ENCODE data around the gene MLYCD.
A peak's percentile ranks its signal among the peaks of the same experiment; 100 is the strongest.
"Not testable (repeated sequence)": the region's sequence is repeated elsewhere in the genome, so short reads cannot be mapped to it uniquely, and the experiment has no call there.

The MLYCD gene

DNA sequence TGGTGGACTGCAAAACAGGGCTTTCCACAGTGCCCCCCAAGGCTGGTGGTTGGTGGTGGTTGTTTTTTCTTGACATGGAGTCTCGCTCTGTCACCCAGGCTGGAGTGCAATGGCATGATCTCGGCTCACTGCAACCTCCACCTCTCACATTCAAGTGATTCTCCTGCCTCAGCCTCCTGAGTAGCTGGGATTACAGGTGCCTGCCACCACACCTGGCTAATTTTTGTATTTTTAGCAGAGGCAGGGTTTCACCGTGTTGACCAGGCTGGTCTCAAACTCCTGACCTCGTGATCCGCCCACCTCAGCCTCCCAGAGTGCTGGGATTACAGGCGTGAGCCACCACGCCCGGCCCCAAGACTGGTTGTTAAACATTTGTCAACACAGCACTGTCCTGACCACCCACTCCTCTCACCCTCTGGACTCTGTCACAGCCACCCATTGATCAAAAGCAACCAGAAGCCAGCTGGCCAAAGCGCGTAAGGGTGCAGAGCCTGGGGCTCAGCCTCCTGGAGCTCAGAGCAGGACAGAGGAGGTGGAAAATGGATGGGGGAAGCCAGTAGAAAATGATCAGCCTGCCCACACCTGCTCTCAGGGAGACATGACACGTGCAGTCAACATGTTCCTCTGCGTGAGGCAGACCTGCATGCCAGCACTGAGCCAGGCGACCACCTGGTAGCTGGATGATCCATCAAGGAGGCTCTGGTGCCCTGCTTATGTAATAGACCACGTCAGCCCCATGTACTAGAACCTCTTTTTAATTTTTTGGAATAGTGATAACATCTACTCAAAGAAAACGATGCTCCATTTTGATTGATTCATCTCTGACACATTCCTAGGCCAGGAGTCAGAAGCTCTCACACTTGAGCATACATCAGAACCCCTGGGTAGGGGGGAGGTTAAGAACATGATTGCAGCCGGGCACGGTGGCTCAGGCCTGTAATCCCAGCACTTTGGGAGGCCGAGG is 39.3 kb downstream of the MLYCD start:
- Histone ChIP-seq H3K9me3 (ENCODE audit: control insufficient read depth in 5 of 5, low read length in 5 of 5) (no peaks in the 10 kb centered on the region), H3K4me3 (ENCODE audit: low read depth in 1 of 5, low read length in 5 of 5) (no peak overlapping the region), H3K27me3 (ENCODE audit: control insufficient read depth in 5 of 5, insufficient read depth in 4 of 5, low read length in 5 of 5) (peaks cover 0 to 11% (median 3%) of the 10 kb centered on the region in 5 donors), H3K4me1 (ENCODE audit: control insufficient read depth in 5 of 5, insufficient read depth in 5 of 5, low read length in 5 of 5) (peaks cover 0 to 8% (median 0%) of the 10 kb centered on the region in 5 donors), H3K36me3 (ENCODE audit: control insufficient read depth in 5 of 5, insufficient read depth in 5 of 5, low read length in 5 of 5) (peaks cover 0 to 2% (median 0%) of the 10 kb centered on the region in 5 donors), H3K9ac (ENCODE audit: low read length in 5 of 5) (no peak overlapping the region), H3K27ac (ENCODE audit: low read depth, low read length) (no peak overlapping the region)

DNA sequence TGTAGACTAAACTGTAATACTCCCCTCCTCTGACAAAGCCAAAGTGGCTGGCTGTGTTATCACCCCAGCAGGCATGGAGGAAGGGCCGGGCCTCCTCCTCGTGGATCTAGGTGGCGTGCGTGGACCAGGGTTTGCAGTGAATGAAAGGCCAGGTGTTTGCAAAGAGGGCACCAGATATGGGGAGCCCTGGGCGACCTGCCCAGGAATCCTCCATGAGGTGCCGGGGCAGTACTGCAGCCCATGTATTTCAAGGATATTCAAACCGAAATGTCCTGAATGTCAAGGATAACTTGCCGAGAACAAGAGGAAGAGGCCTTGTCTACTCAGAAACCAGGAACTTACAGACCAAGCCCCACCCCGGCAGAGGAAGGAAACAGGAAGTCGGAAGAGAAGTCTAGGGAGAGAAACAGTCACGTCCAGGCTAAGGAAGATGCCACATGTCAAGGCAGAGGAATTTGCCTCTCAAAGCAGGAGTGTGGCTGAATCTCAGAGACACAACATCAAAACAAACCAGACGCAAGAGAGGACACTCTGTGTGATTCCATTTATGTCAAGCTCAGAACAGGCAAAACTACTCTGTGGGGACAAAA is 40.4 kb downstream of the MLYCD start:
- Histone ChIP-seq H3K9ac (ENCODE audit: low read length in 5 of 5) (peak overlapping the region in 1 of 5 donors; percentile 48), H3K4me3 (ENCODE audit: low read depth in 1 of 5, low read length in 5 of 5) (no peak overlapping the region), H3K4me1 (ENCODE audit: control insufficient read depth in 5 of 5, insufficient read depth in 5 of 5, low read length in 5 of 5) (peaks cover 0 to 8% (median 0%) of the 10 kb centered on the region in 5 donors), H3K9me3 (ENCODE audit: control insufficient read depth in 5 of 5, low read length in 5 of 5) (no peaks in the 10 kb centered on the region), H3K36me3 (ENCODE audit: control insufficient read depth in 5 of 5, insufficient read depth in 5 of 5, low read length in 5 of 5) (peaks cover 0 to 2% (median 0%) of the 10 kb centered on the region in 5 donors), H3K27ac (ENCODE audit: low read depth, low read length) (no peak overlapping the region), H3K27me3 (ENCODE audit: control insufficient read depth in 5 of 5, insufficient read depth in 4 of 5, low read length in 5 of 5) (peaks cover 0 to 9% (median 2%) of the 10 kb centered on the region in 5 donors)

DNA sequence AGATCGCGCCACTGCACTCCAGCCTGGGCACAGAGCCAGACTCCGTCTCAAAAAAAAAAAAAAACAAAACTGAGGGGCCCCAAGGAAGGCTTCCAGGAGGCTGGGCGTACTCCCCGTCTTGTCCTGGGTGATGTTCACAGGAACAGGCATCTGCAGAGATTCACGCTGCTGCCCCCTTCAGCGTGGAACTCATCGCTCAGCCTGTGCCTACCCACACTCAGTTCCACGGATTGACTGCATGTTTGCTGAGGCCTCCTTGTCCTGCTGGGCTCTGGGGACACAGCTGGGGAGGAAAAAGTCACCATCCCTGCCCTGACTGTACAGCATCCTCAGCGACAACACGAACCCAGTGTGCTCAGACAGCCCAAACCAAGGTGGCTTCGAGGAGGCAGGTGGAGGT is 41.2 kb downstream of the MLYCD start:
- no peak overlapping the region for H3K4me3 ChIP-seq (ENCODE audit: low read depth in 1 of 5, low read length in 5 of 5)
- no peak overlapping the region for H3K9ac ChIP-seq (ENCODE audit: low read length in 5 of 5)
- peaks cover 0 to 2% (median 1%) of the 10 kb centered on the region in 5 donors for H3K27me3 ChIP-seq (ENCODE audit: control insufficient read depth in 5 of 5, insufficient read depth in 4 of 5, low read length in 5 of 5)
- H3K27ac ChIP-seq (ENCODE audit: low read depth, low read length) = no peak overlapping the region
- H3K9me3 ChIP-seq (ENCODE audit: control insufficient read depth in 5 of 5, low read length in 5 of 5) = no peaks in the 10 kb centered on the region
- H3K36me3 ChIP-seq (ENCODE audit: control insufficient read depth in 5 of 5, insufficient read depth in 5 of 5, low read length in 5 of 5) = peaks cover 0 to 2% (median 0%) of the 10 kb centered on the region in 5 donors
- peaks cover 0 to 8% (median 0%) of the 10 kb centered on the region in 5 donors for H3K4me1 ChIP-seq (ENCODE audit: control insufficient read depth in 5 of 5, insufficient read depth in 5 of 5, low read length in 5 of 5)

DNA sequence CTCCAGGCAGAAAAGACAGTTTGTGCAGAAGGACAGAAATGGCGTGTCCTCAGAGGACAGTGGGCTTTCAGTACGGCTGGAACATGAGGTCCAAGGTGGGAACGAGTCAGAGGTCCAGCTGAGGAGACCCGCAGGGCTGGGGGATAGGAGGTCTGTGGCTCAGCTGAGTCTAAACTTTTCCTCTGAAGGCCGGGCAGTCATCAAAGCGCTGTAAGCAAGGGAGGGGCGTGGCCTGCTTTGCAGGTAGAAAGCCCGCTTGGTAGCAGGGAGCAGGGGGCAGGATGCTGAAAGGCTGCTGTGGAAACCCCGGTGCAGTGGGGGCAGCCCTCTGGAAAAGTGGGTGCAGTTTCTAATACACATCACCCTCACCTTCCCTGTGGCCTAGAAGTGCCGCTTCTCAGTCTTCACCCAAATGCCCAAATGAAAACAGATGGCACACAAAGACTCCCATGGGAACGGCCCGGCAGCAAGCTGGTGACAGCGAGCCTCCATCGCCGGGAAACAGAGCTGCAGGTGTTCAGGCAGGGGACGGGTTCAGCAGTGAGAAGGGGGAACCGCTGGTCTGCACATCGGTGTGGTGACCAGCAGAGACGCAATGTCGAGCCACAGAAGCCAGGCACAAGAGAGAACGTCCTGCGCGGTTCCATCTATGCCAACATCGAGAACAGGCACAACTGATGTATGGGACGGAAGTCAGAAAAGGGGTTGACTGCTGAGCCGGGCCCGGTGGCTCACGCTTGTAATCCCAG is 41.9 kb downstream of the MLYCD start:
- no peak overlapping the region for H3K4me3 ChIP-seq (ENCODE audit: low read depth in 1 of 5, low read length in 5 of 5)
- no peak overlapping the region for H3K27ac ChIP-seq (ENCODE audit: low read depth, low read length)
- peaks cover 0 to 2% (median 0%) of the 10 kb centered on the region in 5 donors for H3K27me3 ChIP-seq (ENCODE audit: control insufficient read depth in 5 of 5, insufficient read depth in 4 of 5, low read length in 5 of 5)
- H3K9ac ChIP-seq (ENCODE audit: low read length in 5 of 5) = no peak overlapping the region
- H3K4me1 ChIP-seq (ENCODE audit: control insufficient read depth in 5 of 5, insufficient read depth in 5 of 5, low read length in 5 of 5) = peaks cover 0 to 8% (median 0%) of the 10 kb centered on the region in 5 donors
- no peaks in the 10 kb centered on the region for H3K9me3 ChIP-seq (ENCODE audit: control insufficient read depth in 5 of 5, low read length in 5 of 5)
- H3K36me3 ChIP-seq (ENCODE audit: control insufficient read depth in 5 of 5, insufficient read depth in 5 of 5, low read length in 5 of 5) = peaks cover 0 to 2% (median 0%) of the 10 kb centered on the region in 5 donors

DNA sequence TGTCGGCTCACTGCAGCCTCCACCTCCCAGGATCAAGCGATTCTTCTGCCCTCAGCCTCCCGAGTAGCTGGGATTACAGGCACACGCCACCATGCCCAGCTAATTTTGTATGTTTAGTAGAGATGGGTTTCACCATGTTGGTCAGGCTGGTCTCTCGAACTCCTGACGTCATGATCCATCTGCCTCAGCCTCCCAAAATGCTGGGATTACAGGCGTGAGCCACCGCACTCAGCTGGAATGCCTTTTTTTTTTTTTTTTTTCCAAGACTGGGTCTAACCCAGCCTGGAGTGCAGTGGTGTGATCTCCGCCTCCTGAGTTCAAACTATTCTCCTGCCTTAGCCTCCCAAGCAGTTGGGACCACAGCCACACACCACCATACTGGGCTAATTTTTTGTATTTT is 42.6 kb downstream of the MLYCD start:
- H3K27me3 ChIP-seq (ENCODE audit: control insufficient read depth in 5 of 5, insufficient read depth in 4 of 5, low read length in 5 of 5); H3K4me3 ChIP-seq (ENCODE audit: low read depth in 1 of 5, low read length in 5 of 5); H3K4me1 ChIP-seq (ENCODE audit: control insufficient read depth in 5 of 5, insufficient read depth in 5 of 5, low read length in 5 of 5); H3K36me3 ChIP-seq (ENCODE audit: control insufficient read depth in 5 of 5, insufficient read depth in 5 of 5, low read length in 5 of 5); H3K9ac ChIP-seq (ENCODE audit: low read length in 5 of 5); H3K27ac ChIP-seq (ENCODE audit: low read depth, low read length); H3K9me3 ChIP-seq (ENCODE audit: control insufficient read depth in 5 of 5, low read length in 5 of 5): not testable (repeated sequence)

DNA sequence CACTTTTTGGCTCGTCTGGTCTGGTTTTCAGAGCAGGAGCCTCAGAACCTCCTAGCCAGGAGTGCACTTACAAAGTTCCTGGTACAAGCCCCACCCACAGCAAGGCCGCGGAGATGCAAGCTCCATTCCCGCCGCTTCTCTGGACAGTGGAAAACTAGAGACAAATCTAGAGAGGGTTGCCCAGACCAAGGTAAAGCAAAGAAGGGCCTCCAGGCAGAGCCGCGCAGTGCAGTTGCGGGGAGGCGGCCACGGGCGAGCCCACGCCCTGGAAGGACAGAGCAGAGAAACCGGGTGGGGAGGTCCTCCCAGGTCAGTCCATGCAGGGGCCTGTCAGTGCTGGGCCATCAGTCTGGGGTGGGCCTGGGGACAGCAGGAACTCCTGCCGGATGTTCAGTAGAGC is 43.2 kb downstream of the MLYCD start:
- H3K27me3 ChIP-seq (ENCODE audit: control insufficient read depth in 5 of 5, insufficient read depth in 4 of 5, low read length in 5 of 5) = no peaks in the 10 kb centered on the region
- peaks cover 0 to 8% (median 0%) of the 10 kb centered on the region in 5 donors for H3K4me1 ChIP-seq (ENCODE audit: control insufficient read depth in 5 of 5, insufficient read depth in 5 of 5, low read length in 5 of 5)
- H3K9ac ChIP-seq (ENCODE audit: low read length in 5 of 5) = no peak overlapping the region
- H3K9me3 ChIP-seq (ENCODE audit: control insufficient read depth in 5 of 5, low read length in 5 of 5) = no peaks in the 10 kb centered on the region
- no peak overlapping the region for H3K27ac ChIP-seq (ENCODE audit: low read depth, low read length)
- H3K36me3 ChIP-seq (ENCODE audit: control insufficient read depth in 5 of 5, insufficient read depth in 5 of 5, low read length in 5 of 5) = peaks cover 0 to 2% (median 0%) of the 10 kb centered on the region in 5 donors
- H3K4me3 ChIP-seq (ENCODE audit: low read depth in 1 of 5, low read length in 5 of 5) = no peak overlapping the region

DNA sequence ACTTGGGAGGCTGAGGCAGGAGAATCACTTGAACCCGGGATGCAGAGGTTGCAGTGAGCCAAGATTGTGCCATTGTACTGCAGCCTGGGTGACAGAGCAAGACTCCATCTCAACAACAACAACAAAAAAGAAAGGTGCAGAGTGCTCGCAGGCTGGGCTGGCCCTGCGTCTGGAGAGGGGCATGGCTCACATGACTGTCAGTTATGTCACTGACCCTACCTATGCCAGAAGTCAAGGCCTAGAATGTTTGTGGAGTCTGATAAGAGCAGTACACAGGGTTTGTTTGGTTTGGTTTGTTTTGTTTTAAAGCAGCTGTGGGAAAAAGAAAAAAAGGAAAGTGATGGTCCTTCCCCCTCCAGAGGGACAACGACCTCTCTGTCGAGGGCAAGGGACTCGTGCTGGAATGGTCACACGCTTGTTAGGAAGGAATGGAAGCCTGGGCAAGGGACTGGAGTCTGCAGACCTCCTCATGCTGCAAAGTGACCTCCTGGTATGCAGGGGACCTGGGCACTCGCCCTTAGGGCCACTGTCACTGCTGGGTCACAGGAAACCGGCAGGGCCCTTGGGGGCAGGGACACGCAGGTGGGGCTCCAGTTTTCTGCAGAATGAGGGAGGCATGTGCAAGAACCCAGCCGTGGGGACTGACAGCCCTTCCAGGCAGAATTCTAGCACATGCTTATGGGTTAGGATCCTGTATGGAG is 44.0 kb downstream of the MLYCD start:
- Histone ChIP-seq H3K4me1 (ENCODE audit: control insufficient read depth in 5 of 5, insufficient read depth in 5 of 5, low read length in 5 of 5) (peaks cover 0 to 8% (median 0%) of the 10 kb centered on the region in 5 donors), H3K9me3 (ENCODE audit: control insufficient read depth in 5 of 5, low read length in 5 of 5) (no peaks in the 10 kb centered on the region), H3K36me3 (ENCODE audit: control insufficient read depth in 5 of 5, insufficient read depth in 5 of 5, low read length in 5 of 5) (no peaks in the 10 kb centered on the region), H3K4me3 (ENCODE audit: low read depth in 1 of 5, low read length in 5 of 5) (no peak overlapping the region), H3K27me3 (ENCODE audit: control insufficient read depth in 5 of 5, insufficient read depth in 4 of 5, low read length in 5 of 5) (no peaks in the 10 kb centered on the region), H3K27ac (ENCODE audit: low read depth, low read length) (no peak overlapping the region), H3K9ac (ENCODE audit: low read length in 5 of 5) (no peak overlapping the region)

DNA sequence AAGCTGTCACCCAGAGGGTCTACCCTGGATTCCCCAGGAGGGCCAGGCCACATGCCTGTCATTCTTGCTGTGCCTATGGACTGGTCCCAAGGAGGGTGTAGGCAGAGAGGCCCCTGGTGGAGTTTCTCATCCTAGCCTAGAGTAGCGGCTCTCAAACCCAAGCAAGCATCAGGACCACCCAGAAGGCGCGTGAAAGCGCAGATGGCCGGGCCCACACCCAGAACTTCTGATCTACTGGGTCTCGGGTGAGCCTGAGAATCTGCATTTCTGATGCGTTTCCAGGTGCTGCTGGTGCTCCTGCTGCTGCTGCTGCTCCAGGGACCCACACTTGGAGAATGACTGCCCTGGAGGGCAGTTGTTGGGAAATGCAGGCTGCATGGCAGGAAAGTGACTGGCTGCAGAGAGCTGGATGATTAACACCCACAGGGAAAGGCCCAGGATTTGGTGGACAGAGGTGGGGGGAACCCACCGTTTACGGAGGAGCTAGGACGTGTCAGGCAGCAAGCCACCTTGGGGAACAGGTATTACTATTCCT is 44.7 kb downstream of the MLYCD start:
- Histone ChIP-seq H3K9ac (ENCODE audit: low read length in 5 of 5) (no peak overlapping the region), H3K36me3 (ENCODE audit: control insufficient read depth in 5 of 5, insufficient read depth in 5 of 5, low read length in 5 of 5) (no peaks in the 10 kb centered on the region), H3K4me1 (ENCODE audit: control insufficient read depth in 5 of 5, insufficient read depth in 5 of 5, low read length in 5 of 5) (peaks cover 0 to 8% (median 0%) of the 10 kb centered on the region in 5 donors), H3K4me3 (ENCODE audit: low read depth in 1 of 5, low read length in 5 of 5) (no peak overlapping the region), H3K9me3 (ENCODE audit: control insufficient read depth in 5 of 5, low read length in 5 of 5) (no peaks in the 10 kb centered on the region), H3K27ac (ENCODE audit: low read depth, low read length) (no peak overlapping the region), H3K27me3 (ENCODE audit: control insufficient read depth in 5 of 5, insufficient read depth in 4 of 5, low read length in 5 of 5) (no peaks in the 10 kb centered on the region)

DNA sequence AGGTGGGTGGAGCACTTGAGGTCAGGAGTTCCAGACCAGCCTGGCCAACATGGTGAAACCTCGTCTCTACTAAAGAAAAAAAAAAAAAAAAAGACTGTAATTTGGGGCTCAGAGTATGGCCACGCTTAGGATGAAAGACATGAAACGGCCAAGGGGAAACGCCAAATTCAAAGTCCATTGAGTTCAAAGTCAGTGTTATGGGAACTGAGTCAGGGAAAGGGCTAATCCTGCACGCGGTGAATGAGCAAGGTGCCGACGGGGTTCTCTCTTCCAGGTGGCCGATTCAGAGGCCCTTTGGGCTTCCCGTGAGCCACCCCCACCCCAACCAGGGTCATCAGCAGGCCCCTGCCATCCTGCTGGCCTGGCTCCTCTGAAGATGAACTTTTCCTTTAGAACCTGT is 46.7 kb downstream of the MLYCD start:
- Histone ChIP-seq H3K9ac (ENCODE audit: low read length in 5 of 5) (no peak overlapping the region), H3K4me1 (ENCODE audit: control insufficient read depth in 5 of 5, insufficient read depth in 5 of 5, low read length in 5 of 5) (no peaks in the 10 kb centered on the region), H3K9me3 (ENCODE audit: control insufficient read depth in 5 of 5, low read length in 5 of 5) (peaks cover 0 to 3% (median 2%) of the 10 kb centered on the region in 5 donors), H3K4me3 (ENCODE audit: low read depth in 1 of 5, low read length in 5 of 5) (no peak overlapping the region), H3K27ac (ENCODE audit: low read depth, low read length) (no peak overlapping the region), H3K27me3 (ENCODE audit: control insufficient read depth in 5 of 5, insufficient read depth in 4 of 5, low read length in 5 of 5) (no peaks in the 10 kb centered on the region), H3K36me3 (ENCODE audit: control insufficient read depth in 5 of 5, insufficient read depth in 5 of 5, low read length in 5 of 5) (peaks cover 0 to 4% (median 2%) of the 10 kb centered on the region in 5 donors)
